MCF 10A (cell line): ENCODE results near the gene RNF217. TPM values are rescaled to one million over a fixed set of nuclear protein-coding genes. Genes with fewer than 3 reads are reported as not detected.

Experiments
- BruUV-seq: library from RNA; stranded (reverse); fragments of 400-500 nt; replicated peaks from 2 replicates; lab custom pipeline; 2021; lab: Mats Ljungman, UMichigan
- CTCF ChIA-PET: fragments of 300-600 bp; sonication (Branson Sonifier 250); formaldehyde crosslinking; extraction: SDS; loops from one replicate; lab custom pipeline; 2021; ENCODE audit warnings: antibody characterized with exemption, inconsistent platforms; lab: Yijun Ruan, JAX
- POLR2A ChIA-PET: fragments of 300-600, 350-650 bp; sonication (Branson Sonifier 250); formaldehyde crosslinking; extraction: SDS; loops from one replicate; lab custom pipeline; 2020; ENCODE audit warnings: antibody characterized with exemption, inconsistent platforms; lab: Yijun Ruan, JAX
- DNase-seq: peaks from one replicate; pipeline ENCODE4 v3.0.0-alpha.2; 2018; ENCODE audit not compliant: unreplicated experiment
- H3K27ac Mint-ChIP-seq: one replicate; pipeline ENCODE4 v1.8.0; 2022; ENCODE audit warnings: mild to moderate bottlenecking, low read depth, mixed read lengths; ENCODE audit not compliant: unreplicated experiment
- H3K27me3 Mint-ChIP-seq: one replicate; pipeline ENCODE4 v1.8.0; 2022; ENCODE audit warnings: mixed read lengths; ENCODE audit not compliant: insufficient read depth, unreplicated experiment
- H3K36me3 Mint-ChIP-seq: one replicate; pipeline ENCODE4 v1.8.0; 2022; ENCODE audit warnings: mild to moderate bottlenecking, moderate library complexity, mixed read lengths; ENCODE audit not compliant: insufficient read depth, unreplicated experiment
- H3K4me1 Mint-ChIP-seq: one replicate; pipeline ENCODE4 v1.8.0; 2022; ENCODE audit warnings: mixed read lengths; ENCODE audit not compliant: insufficient read depth, unreplicated experiment
- H3K4me3 Mint-ChIP-seq: one replicate; pipeline ENCODE4 v1.8.0; 2022; ENCODE audit warnings: mild to moderate bottlenecking, moderate library complexity, mixed read lengths; ENCODE audit not compliant: unreplicated experiment
- H3K9me3 Mint-ChIP-seq: one replicate; pipeline ENCODE4 v1.8.0; 2022; ENCODE audit warnings: mixed read lengths; ENCODE audit not compliant: unreplicated experiment
- CTCF ChIP-seq: fragments of 200-600 bp; IDR thresholded peaks from one replicate; pipeline ENCODE4 v1.8.0; 2022; ENCODE audit warnings: antibody characterized with exemption, mild to moderate bottlenecking; ENCODE audit not compliant: unreplicated experiment
- intact Hi-C: fragments of 100-400 bp; cut with micrococcal nuclease; formaldehyde crosslinking; loops from 2 replicates; pipeline ENCODE4 v1.14.1; 2022
- total RNA-seq: library from RNA; stranded (reverse); gene quantifications from 2 replicates; pipeline ENCODE4 v1.2.3, GENCODE V29; 2022

Gene RNF217
- total RNA-seq, 1 experiment from 2014 or later = 24.8 TPM

- no peak for DNase-seq
- H3K4me3 Mint-ChIP-seq = no peak overlapping the region
- H3K27ac Mint-ChIP-seq = no peak overlapping the region
- BruUV-seq = no TSS peak
- intact Hi-C loops = no loop called here
- no peaks in the 10 kb centered on the region for H3K27me3 Mint-ChIP-seq
- no peaks in the 10 kb centered on the region for H3K9me3 Mint-ChIP-seq
- CTCF ChIA-PET = no interaction called here
- TF ChIP-seq CTCF = no peak
- peaks cover 30% of the 10 kb centered on the region for H3K4me1 Mint-ChIP-seq
- peaks cover 7% of the 10 kb centered on the region for H3K36me3 Mint-ChIP-seq
- POLR2A ChIA-PET = no interaction called here
These were observed 4.1 kb upstream of the RNF217 start for GRCh38 chr6:124958149-124958548.

GRCh38 chr6:124958759-124959354 is 3.4 kb upstream of the RNF217 start:
- peaks cover 30% of the 10 kb centered on the region for H3K4me1 Mint-ChIP-seq
- DNase-seq = peak; percentile 54
- intact Hi-C loops = no loop called here
- no peak for TF ChIP-seq CTCF
- no peak overlapping the region for H3K4me3 Mint-ChIP-seq
- H3K27me3 Mint-ChIP-seq = no peaks in the 10 kb centered on the region
- H3K9me3 Mint-ChIP-seq = no peaks in the 10 kb centered on the region
- no TSS peak for BruUV-seq
- H3K36me3 Mint-ChIP-seq = peaks cover 12% of the 10 kb centered on the region
- no peak overlapping the region for H3K27ac Mint-ChIP-seq
- ChIA-PET CTCF (no interaction called here), POLR2A (no interaction called here)

DNA sequence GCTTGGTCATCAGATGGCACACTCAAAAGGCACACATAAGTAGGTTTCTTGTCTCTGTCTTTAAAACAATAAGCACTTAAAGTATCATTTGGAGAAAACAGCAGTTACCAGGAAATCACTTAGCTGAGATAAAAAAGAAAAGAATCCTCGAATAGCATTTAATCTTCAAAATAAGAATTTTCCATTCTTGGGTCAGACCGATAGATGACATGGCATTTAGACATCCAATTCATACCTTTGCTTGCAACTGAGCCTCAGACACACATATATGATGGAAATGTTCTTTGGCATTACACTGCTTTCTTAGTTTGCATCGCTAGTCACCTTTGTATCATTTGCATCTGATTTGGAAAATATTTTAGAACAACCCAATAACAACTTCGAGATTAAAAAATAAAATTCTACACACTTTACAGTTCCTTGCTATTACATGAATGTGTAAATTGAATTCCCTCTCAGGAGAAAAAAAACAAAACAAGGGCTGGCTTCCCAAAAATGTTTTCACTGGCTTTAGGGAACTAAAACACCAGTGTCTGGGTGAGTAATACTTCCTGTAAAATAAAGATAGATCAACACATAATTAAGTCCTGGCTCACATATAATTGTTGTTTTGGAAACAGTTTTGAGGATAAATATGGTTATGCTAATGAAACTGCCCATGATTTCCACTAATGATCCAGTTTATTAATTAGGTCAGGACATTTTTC is 1.3 kb upstream of the RNF217 start:
- H3K4me3 Mint-ChIP-seq = peak overlapping the region; percentile 81
- peak; percentile 26 for DNase-seq
- TSS peak; percentile 46 for BruUV-seq
- peaks cover 12% of the 10 kb centered on the region for H3K36me3 Mint-ChIP-seq
- H3K4me1 Mint-ChIP-seq = peaks cover 37% of the 10 kb centered on the region
- H3K27me3 Mint-ChIP-seq = no peaks in the 10 kb centered on the region
- no peak for TF ChIP-seq CTCF
- peak overlapping the region; percentile 86 for H3K27ac Mint-ChIP-seq
- ChIA-PET POLR2A (interaction anchor here (0.5 to 6.3 kb wide), 21 partner anchors 9 to 192 kb away, joined by 3 to 62 read pairs (median 4); partner anchors contain the start of gene TPD52L1), CTCF (interaction anchor here (0.6 to 4.5 kb wide), 5 partner anchors 107 to 992 kb away, joined by 3 to 49 read pairs (median 3); no protein-coding TSS in a partner anchor)
- intact Hi-C loops = loop anchor here (2.0 kb wide), 1 partner anchor 78 kb away; no protein-coding TSS in a partner anchor
- no peaks in the 10 kb centered on the region for H3K9me3 Mint-ChIP-seq

DNA sequence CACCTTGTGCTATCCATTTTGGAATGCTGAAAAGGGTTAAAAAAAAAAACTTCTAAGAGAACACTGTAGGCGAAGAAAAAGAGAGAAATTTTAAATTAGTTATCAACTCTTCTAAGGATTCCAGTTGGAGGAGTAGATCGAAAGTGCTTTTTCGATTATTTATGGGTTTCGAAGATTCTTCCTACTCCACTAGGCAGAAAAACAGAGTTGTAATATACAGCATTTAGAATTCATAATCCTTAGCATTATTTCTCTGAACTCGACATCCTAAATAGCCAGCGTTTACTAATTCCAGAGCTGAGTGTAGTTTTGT is 817 bp upstream of the RNF217 start:
- H3K9me3 Mint-ChIP-seq = no peaks in the 10 kb centered on the region
- H3K36me3 Mint-ChIP-seq = peaks cover 12% of the 10 kb centered on the region
- BruUV-seq = no TSS peak
- intact Hi-C loops = loop anchor here (2.0 kb wide), 1 partner anchor 79 kb away; no protein-coding TSS in a partner anchor
- peak overlapping the region; percentile 86 for H3K27ac Mint-ChIP-seq
- H3K4me1 Mint-ChIP-seq = peaks cover 37% of the 10 kb centered on the region
- H3K27me3 Mint-ChIP-seq = no peaks in the 10 kb centered on the region
- POLR2A ChIA-PET = interaction anchor here (0.5 to 6.3 kb wide), 20 partner anchors 10 to 820 kb away, joined by 3 to 62 read pairs (median 4); partner anchors contain the start of gene TPD52L1
- no peak for DNase-seq
- H3K4me3 Mint-ChIP-seq = peak overlapping the region; percentile 81
- CTCF ChIA-PET = interaction anchor here (0.6 to 4.5 kb wide), 3 partner anchors 151 to 991 kb away, joined by 3 to 49 read pairs (median 4); no protein-coding TSS in a partner anchor
- no peak for TF ChIP-seq CTCF
